Measurements from ENCODE around the gene SEZ6. TPM values are rescaled to one million over a fixed set of nuclear protein-coding genes. Genes with fewer than 3 reads are reported as not detected.

SEZ6 gene
- total RNA-seq, 1 donor from 2014 or later, result 10.1 TPM

DNA sequence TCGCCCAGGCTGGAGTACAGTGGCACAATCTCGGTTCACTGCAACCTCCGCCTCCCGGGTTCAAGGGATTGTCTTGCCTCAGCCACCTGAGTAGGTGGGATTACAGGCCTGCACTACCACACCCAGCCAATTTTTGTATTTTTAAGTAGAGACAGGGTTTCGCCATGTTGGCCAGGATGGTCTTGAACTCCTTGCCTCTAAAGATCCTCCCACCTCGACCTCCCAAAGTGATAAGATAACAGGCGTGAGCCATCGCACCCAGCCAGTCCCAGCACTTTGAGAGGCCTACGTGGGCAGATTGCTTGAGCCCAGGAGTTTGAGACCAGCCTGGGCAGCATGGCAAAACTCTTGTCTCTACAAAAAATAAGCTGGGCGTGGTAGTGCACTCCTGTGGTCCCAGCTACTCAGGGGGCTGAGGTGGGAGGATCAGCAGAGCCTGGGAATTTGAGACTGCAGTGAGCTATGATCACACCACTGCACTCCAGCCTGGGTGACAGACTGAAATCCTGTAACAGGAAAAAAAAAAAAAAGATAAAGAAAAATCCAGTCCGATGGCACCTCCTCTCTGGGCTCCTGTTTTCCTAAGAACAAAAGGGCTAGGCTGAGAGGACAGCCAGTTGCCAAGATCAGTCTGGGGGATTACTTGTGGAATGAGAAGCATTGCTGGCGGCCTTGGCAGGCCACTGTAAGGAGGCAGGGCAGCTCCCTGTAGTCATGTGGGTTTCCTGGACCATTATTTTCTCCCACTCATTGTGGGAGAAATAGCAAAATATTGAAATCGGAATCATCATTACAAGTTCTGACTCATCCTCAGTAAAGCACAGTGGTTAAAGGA, 34.1 kb upstream of the SEZ6 start:
- Mint-ChIP-seq H3K36me3 (ENCODE audit: insufficient read depth) (no peaks in the 10 kb centered on the region), H3K4me3 (ENCODE audit: low read depth) (no peak overlapping the region), H3K27me3 (peaks cover 16% of the 10 kb centered on the region), H3K4me1 (ENCODE audit: low read depth) (peaks cover 2% of the 10 kb centered on the region), H3K9me3 (ENCODE audit: low read depth) (peaks cover 4% of the 10 kb centered on the region), H3K27ac (no peak overlapping the region)
- no peak for DNase-seq (ENCODE audit: low spot score, unreplicated experiment)
- TF ChIP-seq, protein P1, sequence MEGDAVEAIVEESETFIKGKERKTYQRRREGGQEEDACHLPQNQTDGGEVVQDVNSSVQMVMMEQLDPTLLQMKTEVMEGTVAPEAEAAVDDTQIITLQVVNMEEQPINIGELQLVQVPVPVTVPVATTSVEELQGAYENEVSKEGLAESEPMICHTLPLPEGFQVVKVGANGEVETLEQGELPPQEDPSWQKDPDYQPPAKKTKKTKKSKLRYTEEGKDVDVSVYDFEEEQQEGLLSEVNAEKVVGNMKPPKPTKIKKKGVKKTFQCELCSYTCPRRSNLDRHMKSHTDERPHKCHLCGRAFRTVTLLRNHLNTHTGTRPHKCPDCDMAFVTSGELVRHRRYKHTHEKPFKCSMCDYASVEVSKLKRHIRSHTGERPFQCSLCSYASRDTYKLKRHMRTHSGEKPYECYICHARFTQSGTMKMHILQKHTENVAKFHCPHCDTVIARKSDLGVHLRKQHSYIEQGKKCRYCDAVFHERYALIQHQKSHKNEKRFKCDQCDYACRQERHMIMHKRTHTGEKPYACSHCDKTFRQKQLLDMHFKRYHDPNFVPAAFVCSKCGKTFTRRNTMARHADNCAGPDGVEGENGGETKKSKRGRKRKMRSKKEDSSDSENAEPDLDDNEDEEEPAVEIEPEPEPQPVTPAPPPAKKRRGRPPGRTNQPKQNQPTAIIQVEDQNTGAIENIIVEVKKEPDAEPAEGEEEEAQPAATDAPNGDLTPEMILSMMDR (IDR thresholded peaks at IDR 0.05; ENCODE audit: unreplicated experiment), result no peak

DNA sequence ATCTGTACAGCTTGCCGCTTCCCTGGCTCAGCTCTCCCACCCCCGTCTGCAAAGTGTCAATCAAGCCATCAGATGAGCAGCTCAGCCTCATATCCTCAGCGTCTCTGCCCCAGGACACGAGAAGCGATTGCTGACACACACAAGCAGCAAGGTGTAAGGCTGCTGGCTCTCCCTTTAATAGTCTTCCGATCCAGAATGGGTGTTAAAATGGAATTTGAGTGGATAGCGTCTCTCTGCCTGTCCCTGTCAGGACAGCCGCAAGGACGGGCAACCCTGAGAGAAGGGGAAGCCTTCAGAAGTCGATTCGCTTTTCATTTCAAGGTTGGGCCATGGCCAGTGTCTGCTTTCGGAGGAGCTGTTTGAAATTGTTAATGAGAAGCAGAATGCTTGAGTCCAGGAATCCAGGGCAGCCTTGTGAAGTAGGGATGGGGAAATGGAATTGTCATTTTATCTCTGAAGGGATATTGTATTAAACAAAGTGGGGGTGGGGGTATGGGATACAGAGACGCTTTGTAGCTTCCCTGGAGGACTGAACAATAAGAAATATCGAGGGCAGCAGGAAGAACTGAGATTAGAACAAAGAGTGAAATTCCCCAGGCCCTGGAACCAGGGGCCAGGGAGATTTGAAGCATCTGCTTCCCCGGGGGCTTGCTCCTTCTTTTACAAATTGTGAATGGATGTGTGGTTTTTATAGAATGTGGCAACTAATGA, 32.4 kb upstream of the SEZ6 start:
- H3K36me3 Mint-ChIP-seq (ENCODE audit: insufficient read depth), result peaks cover 2% of the 10 kb centered on the region
- H3K4me3 Mint-ChIP-seq (ENCODE audit: low read depth), result no peak overlapping the region
- H3K9me3 Mint-ChIP-seq (ENCODE audit: low read depth), result peaks cover 11% of the 10 kb centered on the region
- peaks cover 2% of the 10 kb centered on the region for H3K4me1 Mint-ChIP-seq (ENCODE audit: low read depth)
- DNase-seq (ENCODE audit: low spot score, unreplicated experiment), result no peak
- TF ChIP-seq, protein P1 (IDR thresholded peaks at IDR 0.05; ENCODE audit: unreplicated experiment), result no peak
- H3K27me3 Mint-ChIP-seq, result peaks cover 21% of the 10 kb centered on the region
- no peak overlapping the region for H3K27ac Mint-ChIP-seq

DNA sequence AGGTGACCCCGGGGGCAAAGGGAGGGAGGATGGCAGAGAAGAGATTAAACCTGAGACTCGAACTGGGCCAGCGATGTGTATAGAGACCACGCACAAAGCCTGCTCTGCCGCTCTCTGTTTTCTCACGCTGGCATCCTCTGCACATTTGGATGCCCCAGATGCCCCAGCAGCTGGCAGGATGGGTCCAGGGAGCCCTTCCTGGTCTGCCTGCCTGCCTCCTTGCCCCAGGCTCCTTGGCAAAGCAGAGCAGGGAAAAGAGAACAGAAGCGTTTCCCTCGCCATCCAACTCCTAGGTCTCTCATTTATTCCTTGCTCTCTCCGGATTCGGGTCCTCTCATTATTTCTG, 31.9 kb upstream of the SEZ6 start:
- no peak for DNase-seq (ENCODE audit: low spot score, unreplicated experiment)
- peaks cover under 1% of the 10 kb centered on the region for H3K4me1 Mint-ChIP-seq (ENCODE audit: low read depth)
- no peak overlapping the region for H3K27ac Mint-ChIP-seq
- peaks cover 11% of the 10 kb centered on the region for H3K9me3 Mint-ChIP-seq (ENCODE audit: low read depth)
- H3K4me3 Mint-ChIP-seq (ENCODE audit: low read depth), result no peak overlapping the region
- H3K36me3 Mint-ChIP-seq (ENCODE audit: insufficient read depth), result peaks cover 2% of the 10 kb centered on the region
- TF ChIP-seq, protein P1 (IDR thresholded peaks at IDR 0.05; ENCODE audit: unreplicated experiment), result no peak
- peaks cover 24% of the 10 kb centered on the region for H3K27me3 Mint-ChIP-seq

DNA sequence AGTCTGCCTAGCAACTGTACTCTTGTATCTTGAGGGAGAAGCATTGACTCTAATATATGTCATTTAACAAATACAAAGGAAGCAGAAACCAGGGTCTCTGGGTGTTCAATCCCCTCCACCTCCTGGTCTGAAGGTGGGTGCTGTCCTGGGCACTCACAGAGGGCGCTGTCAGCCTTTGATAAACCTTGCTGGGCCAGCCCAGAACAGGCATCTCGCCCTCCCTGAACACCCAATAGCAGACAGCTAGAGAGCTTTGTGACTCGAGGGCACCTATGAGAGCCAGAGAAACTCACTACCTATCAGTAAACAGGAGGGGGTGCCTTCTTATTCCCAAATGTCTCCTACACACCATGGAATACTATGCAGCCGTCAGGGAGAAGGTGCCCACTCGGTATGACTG, 30.8 kb upstream of the SEZ6 start:
- Mint-ChIP-seq H3K4me3 (ENCODE audit: low read depth) (no peak overlapping the region), H3K4me1 (ENCODE audit: low read depth) (no peaks in the 10 kb centered on the region), H3K27ac (no peak overlapping the region), H3K27me3 (peaks cover 31% of the 10 kb centered on the region), H3K36me3 (ENCODE audit: insufficient read depth) (peaks cover 2% of the 10 kb centered on the region), H3K9me3 (ENCODE audit: low read depth) (peaks cover 11% of the 10 kb centered on the region)
- TF ChIP-seq, protein P1 (IDR thresholded peaks at IDR 0.05; ENCODE audit: unreplicated experiment), result no peak
- DNase-seq (ENCODE audit: low spot score, unreplicated experiment), result no peak

DNA sequence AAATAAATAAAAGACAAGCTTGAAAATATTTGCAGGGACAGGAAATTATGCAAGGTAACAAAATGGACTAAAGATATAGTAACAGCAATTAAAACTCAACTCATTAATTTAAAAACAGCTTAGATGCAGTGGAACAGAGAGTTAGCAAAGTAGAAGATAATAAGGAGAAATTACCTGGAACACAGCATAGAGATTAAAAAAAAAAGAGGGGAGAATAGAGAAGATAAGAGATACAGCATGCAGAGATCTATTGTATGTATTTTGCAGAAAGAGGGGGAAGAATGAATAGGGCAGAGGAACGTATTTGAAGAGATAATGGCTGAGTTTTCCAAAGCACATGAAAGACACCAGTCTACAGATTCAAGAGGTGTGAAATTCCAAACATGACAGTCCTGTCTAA, 28.7 kb upstream of the SEZ6 start:
- Mint-ChIP-seq H3K27ac (no peak overlapping the region), H3K27me3 (peaks cover 42% of the 10 kb centered on the region), H3K9me3 (ENCODE audit: low read depth) (peaks cover 11% of the 10 kb centered on the region), H3K4me1 (ENCODE audit: low read depth) (no peaks in the 10 kb centered on the region), H3K4me3 (ENCODE audit: low read depth) (no peak overlapping the region), H3K36me3 (ENCODE audit: insufficient read depth) (peaks cover 2% of the 10 kb centered on the region)
- TF ChIP-seq, protein P1 (IDR thresholded peaks at IDR 0.05; ENCODE audit: unreplicated experiment), result no peak
- no peak for DNase-seq (ENCODE audit: low spot score, unreplicated experiment)

Measured in progenitor cell of endocrine pancreas (in vitro differentiated cells).